Measurements from ENCODE around the gene ASTN2. TPM values are rescaled to one million over a fixed set of nuclear protein-coding genes. Genes with fewer than 3 reads are reported as not detected.

Gene ASTN2
- total and polyA plus RNA-seq, 9 of the 15 experiments (the other 6 are each of a cell fraction or from before 2014, with no cell fraction given): 0.56 to 3.5 (median 1.9) TPM

DNA sequence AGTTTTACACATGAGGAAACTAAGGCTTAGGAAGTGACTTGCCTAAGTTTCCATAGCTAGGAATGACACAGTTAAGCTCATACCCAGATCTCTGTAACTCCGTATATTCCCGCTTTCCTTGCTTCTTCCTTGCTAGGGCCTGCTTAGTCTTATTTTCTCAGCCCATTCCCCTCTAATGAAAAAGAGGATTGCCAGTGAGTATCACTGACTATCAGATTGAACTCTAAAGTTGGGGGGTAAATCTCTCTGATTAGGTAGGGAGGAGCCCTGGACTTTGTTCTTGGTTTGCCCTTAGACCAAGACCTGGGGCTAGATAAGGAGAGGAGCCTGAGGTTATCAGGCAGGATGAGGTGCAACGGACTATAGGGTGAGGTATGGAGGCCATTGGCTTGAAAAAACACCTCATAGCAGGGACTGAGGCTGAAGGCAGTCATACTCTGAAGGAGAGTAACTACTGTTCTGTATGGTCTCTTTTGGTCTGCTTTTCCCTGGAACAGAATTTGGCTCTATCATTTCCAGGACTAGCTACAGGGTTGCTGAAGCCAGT is 725.3 kb downstream of the ASTN2 start (continued):
- TF ChIP-seq NR0B1 (IDR thresholded peaks at IDR 0.05; ENCODE audit: partially characterized antibody): no peak
- TF ChIP-seq MTA2 (IDR thresholded peaks at IDR 0.05; ENCODE audit: low read depth): no peak

GRCh38 chr9:116688806-116689485 is 725.9 kb downstream of the ASTN2 start:
- no peaks in the 10 kb centered on the region for H4K20me1 ChIP-seq (replicated peaks; ENCODE audit: control insufficient read depth, insufficient read depth, low read length)
- H3K27me3 ChIP-seq (ENCODE audit: control insufficient read depth in 2 of 2, insufficient read depth in 2 of 2, low read length in 2 of 2): no peaks in the 10 kb centered on the region
- no peaks in the 10 kb centered on the region for H3K9me1 ChIP-seq (ENCODE audit: control insufficient read depth, insufficient read depth, low read length)
- in situ Hi-C loops (cut with MboI): no loop called here
- no peak overlapping the region for H2AFZ ChIP-seq (ENCODE audit: low read depth, low read length)
- H3K27ac ChIP-seq (ENCODE audit: extremely low read depth, low read depth, low read length): no peak overlapping the region
- TF ChIP-seq BCOR (IDR thresholded peaks at IDR 0.05): 0 out of 2 replicates have a peak, but pooled peaks have one; percentile 39
- TF ChIP-seq ELF1 (tag; IDR thresholded peaks at IDR 0.05): no peak
- TF ChIP-seq MED1 (CRISPR knock-in tag; IDR thresholded peaks at IDR 0.05; ENCODE audit: borderline replicate concordance): no peak
- TF ChIP-seq RBM25 (IDR thresholded peaks at IDR 0.05; ENCODE audit: low read depth, low read length, severe bottlenecking): peak; percentile 55
- TF ChIP-seq NCOR1 (IDR thresholded peaks at IDR 0.05): no peak
- TF ChIP-seq TCF7 (IDR thresholded peaks at IDR 0.05; ENCODE audit: borderline replicate concordance): no peak
- TF ChIP-seq, protein P1, sequence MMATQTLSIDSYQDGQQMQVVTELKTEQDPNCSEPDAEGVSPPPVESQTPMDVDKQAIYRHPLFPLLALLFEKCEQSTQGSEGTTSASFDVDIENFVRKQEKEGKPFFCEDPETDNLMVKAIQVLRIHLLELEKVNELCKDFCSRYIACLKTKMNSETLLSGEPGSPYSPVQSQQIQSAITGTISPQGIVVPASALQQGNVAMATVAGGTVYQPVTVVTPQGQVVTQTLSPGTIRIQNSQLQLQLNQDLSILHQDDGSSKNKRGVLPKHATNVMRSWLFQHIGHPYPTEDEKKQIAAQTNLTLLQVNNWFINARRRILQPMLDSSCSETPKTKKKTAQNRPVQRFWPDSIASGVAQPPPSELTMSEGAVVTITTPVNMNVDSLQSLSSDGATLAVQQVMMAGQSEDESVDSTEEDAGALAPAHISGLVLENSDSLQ (IDR thresholded peaks at IDR 0.05): no peak
- TF ChIP-seq ZNF780A (CRISPR knock-in tag; IDR thresholded peaks at IDR 0.05): no peak
- H3K79me2 ChIP-seq (ENCODE audit: control insufficient read depth, insufficient read depth, low read length): peaks cover 9% of the 10 kb centered on the region; the same call in 2 of the 3 replicates
- FAIRE-seq (no peak), ATAC-seq (no peak), DNase-seq (ENCODE audit: extremely low read depth in 1 of 4, low spot score in 3 of 4) (no peak)
- peaks cover 16 to 30% of the 10 kb centered on the region in 2 experiments; a peak in 4 of 5 replicates for H3K4me1 ChIP-seq (replicated peaks in 1 of 2; ENCODE audit: control insufficient read depth in 2 of 2, insufficient read depth in 2 of 2, low read length in 2 of 2)
- 57% methylated on average over 3 of the region's 3 CpGs for WGBS (ENCODE audit: insufficient coverage, low coverage, missing lambda C conversion rate)
- H3K4me2 ChIP-seq (ENCODE audit: insufficient read depth, low read length): no peak overlapping the region
- POLR2A ChIA-PET: no interaction called here
- CTCF ChIA-PET (ENCODE audit: low intra/inter-chr PET ratio): no interaction called here
- H3K4me3 ChIP-seq: no peak overlapping the region
- H3K9me3 ChIP-seq (replicated peaks; ENCODE audit: control insufficient read depth, insufficient read depth, low read depth, low read length): no peaks in the 10 kb centered on the region
- intact Hi-C loops (cut with micrococcal nuclease): no loop called here
- H3K36me3 ChIP-seq (ENCODE audit: control insufficient read depth, insufficient read depth, low read length): no peaks in the 10 kb centered on the region
- BruUV-seq (replicated peaks): no TSS peak
- H3K9ac ChIP-seq (ENCODE audit: insufficient read depth in 1 of 2, low read depth in 2 of 2, low read length in 2 of 2): no peak overlapping the region

Data from K562 (cell line).